ENCODE results near the gene RPL10.
"Not testable (repeated sequence)": the region's sequence is repeated elsewhere in the genome, so short reads cannot be mapped to it uniquely, and the experiment has no call there.

RPL10 gene

DNA sequence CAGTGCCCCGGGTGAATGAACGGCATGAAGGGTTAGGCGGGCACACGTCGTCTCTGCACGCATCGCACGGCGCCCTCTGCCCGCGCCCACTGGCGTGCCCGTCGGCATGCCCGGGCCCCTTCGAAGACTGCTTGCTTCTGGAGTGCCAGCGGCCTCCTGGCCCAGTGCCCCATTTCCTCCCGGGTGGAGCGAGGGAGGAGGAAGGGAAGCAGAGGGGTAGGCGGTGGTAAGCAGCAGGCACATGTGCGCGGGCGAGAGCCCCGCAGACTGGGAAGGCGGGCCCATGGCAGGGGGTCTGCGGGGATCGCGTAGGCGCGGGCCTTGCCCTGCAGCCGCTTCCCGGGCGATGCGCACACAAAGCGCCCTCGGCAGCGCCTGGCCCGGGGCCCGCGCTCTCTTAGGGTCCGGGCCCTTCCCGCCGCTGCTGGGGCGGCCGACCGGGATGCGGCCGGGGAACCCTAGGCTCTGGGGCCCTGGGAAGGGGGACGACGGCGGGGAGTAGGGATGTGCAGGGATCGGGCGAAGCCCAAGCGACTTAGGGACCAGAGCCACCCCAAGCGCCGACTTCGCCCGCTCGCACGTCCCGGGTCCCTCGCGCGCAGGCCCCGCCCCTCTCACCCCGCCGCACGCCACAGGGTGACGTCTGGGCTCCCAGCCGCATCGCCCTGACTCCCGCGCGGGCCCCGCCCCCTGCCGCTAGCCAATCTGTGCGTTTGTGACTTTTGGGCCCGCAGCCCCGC, 19.9 kb upstream of the RPL10 start:
- DNase-seq (ENCODE audit: low read depth): peak; percentile 35

DNA sequence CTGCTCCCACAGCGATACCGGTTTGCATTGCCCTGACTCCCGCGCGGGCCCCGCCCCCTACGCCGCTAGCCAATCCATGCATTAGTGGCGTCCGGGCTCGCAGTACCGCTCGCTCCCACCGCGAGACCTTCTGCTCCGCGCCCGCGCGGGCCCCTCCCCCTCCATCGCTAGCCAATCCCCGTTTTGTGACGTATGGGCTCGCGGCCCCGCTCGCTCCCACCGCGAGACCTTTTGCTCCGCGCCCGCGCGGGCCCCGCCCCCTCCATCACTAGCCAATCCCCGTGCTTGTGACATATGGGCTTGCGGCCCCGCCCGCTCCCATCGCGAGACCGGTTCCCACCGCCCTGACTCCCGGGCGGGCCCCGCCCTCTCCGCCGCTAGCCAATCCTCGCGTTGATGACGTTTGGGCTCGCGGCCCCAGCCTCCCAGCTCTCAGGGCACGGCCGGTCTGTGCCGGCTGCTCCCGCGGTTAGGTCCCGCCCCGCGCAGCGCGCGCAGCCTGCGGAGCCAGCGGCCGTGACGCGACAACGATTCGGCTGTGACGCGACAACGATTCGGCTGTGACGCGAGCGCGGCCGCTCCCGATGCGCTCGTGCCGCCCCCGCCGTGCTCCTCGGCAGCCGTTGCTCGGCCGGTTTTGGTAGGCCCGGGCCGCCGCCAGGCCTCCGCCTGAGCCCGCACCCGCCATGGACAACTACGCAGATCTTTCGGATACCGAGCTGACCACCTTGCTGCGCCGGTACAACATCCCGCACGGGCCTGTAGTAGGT, 19.2 kb upstream of the RPL10 start, which contains the start of gene EMD:
EMD (plus strand) TSS at position 497 of the 770 bp plus-strand sequence; CDS start at position 687, 190 bp downstream.
- peak; percentile 94 for DNase-seq (ENCODE audit: low read depth)

DNA sequence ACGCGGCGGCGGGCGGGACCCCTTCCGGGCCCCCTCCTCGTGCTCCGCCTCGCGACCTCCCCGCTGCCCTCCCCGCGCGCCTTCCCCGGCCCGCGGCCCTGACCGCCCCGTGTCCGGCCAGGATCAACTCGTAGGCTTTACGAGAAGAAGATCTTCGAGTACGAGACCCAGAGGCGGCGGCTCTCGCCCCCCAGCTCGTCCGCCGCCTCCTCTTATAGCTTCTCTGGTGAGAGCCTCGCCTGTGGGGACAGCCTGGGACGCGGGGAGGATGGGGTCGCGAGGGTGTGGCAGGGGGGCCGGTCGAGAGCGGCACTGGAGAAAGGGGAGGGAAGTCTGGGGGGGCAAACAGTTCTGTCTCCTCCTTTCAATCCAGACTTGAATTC, 18.6 kb upstream of the RPL10 start:
- no peak for DNase-seq (ENCODE audit: low read depth)

DNA sequence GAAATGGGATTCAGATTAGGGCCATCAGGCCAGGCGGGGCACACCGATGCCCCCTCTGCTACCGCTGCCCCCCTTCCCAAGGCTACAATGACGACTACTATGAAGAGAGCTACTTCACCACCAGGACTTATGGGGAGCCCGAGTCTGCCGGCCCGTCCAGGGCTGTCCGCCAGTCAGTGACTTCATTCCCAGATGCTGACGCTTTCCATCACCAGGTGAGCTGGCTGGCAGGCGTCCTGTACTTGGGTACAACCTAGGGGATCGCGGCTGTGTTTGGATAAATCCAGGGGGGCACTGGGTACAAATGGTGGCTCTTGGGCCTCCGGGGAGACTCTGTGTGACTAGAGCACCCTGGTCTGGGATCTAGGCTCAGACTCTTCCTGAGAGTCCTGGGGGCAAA, 18.0 kb upstream of the RPL10 start:
- no peak for DNase-seq (ENCODE audit: low read depth)

DNA sequence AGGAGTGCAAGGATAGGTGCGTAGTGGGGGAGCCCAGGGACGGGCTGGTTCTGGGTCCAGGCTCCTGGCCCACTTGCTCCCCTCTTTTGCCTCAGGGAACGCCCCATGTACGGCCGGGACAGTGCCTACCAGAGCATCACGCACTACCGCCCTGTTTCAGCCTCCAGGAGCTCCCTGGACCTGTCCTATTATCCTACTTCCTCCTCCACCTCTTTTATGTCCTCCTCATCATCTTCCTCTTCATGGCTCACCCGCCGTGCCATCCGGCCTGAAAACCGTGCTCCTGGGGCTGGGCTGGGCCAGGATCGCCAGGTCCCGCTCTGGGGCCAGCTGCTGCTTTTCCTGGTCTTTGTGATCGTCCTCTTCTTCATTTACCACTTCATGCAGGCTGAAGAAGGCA, 17.4 kb upstream of the RPL10 start:
- no peak for DNase-seq (ENCODE audit: low read depth)

DNA sequence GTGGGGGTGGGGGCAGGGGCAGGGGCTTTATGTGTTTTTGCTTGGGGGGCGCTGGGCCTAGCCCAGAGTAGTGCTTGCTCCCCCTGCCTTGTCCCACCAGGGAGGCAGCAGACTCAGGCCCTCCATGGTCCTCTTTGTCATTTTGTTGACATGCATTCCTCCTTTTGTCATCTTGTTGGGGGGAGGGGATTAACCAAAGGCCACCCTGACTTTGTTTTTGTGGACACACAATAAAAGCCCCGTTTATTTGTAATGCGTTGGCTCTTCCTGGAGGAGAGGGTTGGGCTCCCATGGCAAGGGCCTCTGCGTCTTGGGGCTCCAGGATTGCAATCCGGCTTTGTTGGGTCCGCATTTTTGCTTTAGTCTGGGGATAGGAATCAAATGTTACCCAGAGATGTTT, 16.9 kb upstream of the RPL10 start:
- DNase-seq (ENCODE audit: low read depth): no peak

DNA sequence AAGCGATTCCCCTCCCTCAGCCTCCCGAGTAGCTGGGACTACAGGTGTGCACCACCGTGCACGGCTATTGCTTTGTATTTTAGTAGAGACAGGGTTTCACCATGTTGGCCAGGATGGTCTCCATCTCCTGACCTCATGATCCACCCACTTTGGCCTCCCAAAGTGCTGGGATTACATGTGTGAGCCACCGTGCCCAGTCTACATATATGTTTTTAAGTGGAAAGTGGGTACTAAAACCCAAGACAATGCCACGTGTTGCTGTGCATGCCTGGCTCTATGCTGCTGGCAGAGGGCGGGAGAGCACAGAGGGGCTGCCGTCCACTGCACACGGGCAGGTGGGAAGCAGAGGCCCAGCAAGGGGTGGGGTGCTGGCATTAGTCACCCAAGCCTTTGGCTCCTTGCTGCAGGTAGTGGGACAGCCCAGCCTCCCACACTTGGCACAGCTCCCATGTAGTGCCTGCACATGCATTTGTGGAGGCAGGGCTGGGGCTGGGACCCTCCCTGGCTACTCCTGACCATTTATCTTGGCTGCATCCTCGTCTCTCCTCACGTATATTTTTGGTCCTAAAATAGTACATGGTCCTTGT, 15.6 kb upstream of the RPL10 start:
- DNase-seq (ENCODE audit: low read depth): no peak

DNA sequence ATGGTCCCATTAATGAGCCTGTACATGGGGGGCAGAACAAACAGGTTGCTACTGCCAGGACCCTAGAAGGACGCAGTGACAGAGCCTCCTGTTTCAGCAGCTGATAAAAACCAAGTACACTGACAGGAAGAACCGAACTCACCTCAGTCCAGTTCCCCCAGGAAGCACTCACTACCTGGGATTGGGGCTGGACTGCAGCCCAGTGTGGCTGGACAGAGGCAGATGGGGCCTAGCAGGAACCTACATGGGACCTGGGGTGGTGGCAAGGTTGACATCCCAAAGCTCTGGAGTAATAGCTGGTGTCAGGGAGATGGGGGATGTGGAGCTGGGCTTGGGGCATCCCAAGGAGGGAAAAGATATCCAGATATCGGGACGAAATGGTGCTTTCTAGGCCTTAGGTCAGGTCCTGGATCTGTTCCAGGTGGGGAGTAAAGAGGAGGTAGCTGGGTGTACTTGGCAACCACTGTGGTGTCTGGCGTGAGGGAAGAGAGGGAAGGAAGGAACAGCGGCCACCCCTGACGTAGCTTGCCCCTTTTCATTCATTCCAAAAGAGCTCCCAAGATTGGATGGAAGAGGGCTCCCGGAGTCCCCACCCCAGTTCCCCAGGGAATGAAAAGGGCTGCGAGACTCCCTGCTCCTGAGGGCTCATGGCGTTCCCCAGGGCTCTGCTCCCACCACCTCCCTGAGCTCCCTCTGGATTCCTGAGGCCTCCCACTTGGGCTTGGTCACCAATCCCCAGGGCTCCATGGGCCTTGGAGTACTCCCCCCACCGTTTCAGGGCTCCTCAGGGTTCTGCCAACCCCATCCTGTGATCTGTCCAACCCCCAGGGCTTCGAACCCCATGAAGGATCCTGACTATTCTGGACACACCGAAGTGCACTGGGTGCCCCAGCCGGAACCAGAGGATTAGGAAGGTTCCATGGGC, 14.6 kb upstream of the RPL10 start:
- DNase-seq (ENCODE audit: low read depth): no peak

DNA sequence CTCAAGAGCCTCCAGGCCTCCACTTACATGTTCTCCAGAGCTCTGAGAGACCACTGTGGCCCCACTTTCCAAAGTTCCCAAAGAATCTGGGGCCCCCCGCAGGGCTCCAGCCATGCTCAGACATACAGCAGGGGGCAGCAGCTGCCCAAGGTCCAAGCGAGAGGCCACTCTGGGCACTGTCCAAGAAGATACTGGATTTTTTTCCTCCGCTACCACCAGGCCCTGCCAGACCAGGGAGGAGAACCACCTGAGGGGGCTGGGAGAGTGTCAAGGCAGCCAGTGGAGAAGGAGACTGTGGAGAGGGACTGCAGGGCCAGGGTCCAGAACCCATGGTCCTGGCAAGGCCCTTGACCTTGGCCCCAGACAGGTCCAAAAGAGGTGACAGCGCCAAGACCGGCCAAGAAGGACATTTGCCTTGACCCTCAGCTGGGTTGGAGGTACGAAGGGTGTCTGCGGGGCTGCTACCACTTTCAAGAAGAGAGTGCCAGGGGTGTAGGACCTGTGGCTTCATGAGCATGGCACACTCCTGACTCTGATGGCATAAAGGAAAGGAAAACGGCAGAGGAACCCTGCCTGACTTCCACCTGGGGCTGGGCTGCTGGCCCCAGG, 13.8 kb upstream of the RPL10 start:
- no peak for DNase-seq (ENCODE audit: low read depth)

DNA sequence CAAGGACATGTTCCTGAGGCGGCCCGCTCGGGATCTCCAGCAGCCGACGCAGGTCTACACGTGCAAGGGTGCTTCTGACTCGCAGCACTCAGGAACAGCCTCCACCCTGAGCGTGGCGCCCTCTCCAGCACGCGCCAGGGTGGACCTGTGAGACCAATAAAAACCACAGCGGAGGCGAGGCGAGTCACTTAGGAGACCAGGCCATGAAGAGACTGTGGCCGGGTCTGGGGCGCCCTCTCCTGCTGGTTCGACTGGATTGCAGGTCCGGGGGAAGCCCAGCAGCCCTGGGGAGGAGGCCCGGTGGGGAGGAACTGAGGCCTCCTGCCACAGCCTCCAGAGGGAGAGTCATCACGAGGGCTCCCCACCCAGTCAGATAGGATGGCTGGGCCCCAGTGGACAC, 10.1 kb upstream of the RPL10 start:
- DNase-seq (ENCODE audit: low read depth): not testable (repeated sequence)

DNA sequence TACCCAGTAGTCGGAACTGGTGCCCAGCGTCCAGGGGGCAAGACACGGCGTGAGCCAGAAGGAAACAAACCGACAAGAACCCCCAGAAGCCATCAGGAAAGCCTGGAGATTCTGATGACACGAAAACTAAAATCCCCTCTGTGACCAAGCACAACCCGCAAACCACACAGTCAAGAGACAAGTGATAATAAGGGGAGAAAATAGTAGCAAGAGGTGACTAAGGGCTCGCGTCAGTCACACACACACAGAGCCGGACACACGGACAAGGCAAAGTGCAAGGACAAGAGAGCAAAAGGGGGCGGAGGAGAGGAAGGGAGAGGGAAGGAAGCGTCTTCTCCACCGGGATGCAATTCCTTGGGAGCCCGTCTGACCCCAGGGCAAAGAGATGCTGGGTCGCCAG, 9.5 kb upstream of the RPL10 start:
- DNase-seq (ENCODE audit: low read depth): not testable (repeated sequence)

DNA sequence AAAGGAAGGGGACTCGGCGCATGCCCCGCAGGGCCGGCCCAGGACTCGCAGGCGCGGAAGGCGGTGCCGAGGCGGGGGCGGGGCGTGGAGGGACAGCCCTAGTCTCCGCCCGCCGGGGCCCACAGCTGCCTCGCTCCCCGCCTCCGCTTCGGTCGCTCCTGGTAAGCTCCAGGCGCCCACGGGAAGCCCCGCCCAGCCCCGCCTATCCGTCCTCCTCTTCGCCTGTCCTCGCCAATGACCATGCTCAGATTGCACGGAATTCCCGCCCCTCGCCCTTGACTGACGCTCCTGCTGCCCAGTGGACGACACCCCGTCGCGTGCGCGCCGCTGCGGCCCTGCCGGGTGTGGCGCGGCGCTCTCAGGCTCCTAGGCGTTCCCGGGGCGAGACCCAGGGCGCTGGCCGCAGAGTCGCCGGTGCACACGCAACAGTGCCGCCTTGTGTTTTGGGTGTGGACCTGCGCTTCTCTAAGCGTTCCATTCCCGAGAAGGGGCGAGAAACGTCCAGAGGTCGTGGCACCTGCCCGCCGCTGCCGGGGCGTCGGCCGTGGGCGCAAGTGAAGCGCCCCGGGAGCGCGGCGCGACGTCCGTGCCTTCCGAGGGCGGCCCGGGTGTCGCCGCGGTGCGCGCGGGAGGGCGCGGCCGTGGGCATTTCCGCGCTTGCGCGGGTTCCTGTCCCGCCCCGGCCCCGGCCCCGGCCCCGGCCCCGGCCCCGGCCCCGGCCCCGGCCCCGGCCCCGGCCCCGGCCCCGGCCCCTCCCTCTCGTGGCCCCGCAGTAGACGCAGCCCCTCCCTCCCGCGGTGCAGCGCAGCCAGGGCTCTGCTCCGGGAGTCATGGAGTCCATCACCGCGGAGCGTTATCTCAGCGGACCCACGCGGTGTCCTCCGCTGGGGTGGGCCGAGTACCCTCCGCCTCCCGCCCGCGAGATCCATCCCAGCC, 8.1 kb upstream of the RPL10 start:
- DNase-seq (ENCODE audit: low read depth): not testable (repeated sequence)

DNA sequence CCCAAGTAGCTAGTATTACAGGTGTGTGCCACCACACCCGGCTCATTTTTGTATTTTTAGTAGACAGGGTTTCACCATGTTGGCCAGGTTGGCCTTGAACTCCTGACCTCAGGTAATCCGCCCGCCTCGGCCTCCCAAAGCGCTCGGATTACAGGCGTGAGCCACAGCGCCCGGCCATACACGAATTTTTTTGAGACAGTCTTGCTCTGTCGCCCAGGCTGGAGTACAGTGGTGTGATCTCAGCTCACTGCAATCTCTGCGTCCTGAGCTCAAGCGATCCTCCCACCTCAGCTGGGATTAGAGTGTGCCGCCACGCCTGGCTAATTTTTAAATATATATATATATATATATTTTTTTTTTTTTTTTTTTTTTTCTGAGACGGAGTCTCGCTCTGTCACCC, 1.8 kb upstream of the RPL10 start:
- not testable (repeated sequence) for DNase-seq (ENCODE audit: low read depth)

DNA sequence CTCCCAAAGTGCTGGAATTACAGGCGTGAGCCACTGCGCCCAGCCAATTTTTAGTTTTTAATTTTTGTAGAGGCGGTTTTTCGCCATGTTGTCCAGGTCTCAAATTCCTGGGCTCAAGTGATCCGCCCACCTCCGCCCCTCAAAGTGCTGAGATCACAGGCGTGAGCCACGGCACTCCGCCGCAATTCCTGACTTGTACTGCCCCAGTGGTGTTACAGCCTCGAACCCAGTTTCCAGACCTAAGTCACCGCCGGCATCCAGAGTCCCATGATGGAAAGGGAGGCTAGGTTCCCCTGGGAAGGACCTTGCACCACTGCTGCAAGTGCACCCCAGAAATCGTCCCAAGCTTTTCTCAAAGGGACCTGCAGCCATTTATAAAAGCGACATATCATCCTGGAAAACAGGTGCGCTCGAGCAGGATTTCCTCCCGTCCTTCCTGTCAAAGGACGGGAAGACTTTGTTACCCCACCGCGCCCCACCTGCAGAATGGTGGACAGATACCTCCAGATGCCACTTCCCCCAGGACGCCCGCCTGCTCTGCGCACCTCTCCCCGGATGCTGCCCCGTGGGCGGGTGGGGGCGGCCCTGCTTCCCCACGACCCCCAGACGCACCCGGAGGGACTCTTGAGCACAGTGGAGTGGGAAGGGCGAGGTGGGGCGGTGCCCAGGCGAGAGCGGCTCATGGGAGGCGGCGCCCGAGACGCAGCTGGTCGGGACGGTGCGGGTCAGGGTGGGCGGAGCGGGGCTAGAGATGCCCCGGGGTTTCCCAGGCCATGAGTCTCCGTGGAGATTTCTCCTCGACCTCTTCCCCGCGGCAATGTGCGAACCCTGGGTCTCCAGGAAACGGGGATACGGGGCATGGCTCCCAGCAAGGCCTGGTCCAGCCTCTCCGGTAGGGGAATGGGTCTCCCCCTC, 947 bp upstream of the RPL10 start:
- DNase-seq (ENCODE audit: low read depth): peak; percentile 47

DNA sequence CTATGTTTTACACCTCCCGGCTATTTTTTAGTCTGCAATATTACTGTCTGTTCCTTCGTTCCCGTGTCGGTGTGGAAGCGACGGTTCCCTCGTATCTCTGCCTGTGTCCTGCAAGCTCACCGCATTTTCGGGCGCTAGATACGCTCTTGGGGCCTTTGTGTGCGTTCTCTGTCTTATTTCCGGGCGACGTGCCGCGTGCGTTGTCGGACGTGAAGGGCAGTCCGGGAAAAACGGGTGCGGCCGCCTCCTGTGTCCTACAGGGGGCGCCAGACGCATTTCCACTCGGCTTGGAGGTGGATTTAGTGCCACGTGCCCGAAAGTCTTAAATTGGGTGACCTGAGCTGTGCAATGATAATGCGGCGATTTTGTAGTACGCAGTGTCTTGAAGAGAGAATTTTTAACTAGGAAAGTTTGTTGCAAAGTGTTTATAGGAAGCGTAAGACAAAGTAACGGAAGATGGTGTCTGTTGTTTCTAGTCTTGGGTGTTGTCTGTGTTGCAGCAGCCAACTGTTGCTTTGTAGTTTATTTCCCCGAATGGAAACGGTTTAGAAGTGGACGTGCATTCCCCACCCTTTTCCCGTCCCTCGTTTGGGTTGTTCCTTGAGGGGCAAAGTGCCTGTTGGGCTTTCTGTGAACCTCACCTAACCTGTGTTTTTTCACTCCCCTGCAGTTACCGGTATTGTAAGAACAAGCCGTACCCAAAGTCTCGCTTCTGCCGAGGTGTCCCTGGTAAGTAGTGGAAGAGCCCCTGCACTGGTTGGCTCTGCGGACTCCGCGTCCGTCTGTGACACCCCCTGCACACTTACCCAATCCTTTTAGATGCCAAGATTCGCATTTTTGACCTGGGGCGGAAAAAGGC, 720 bp downstream of the RPL10 start:
- DNase-seq (ENCODE audit: low read depth): peak; percentile 65

DNA sequence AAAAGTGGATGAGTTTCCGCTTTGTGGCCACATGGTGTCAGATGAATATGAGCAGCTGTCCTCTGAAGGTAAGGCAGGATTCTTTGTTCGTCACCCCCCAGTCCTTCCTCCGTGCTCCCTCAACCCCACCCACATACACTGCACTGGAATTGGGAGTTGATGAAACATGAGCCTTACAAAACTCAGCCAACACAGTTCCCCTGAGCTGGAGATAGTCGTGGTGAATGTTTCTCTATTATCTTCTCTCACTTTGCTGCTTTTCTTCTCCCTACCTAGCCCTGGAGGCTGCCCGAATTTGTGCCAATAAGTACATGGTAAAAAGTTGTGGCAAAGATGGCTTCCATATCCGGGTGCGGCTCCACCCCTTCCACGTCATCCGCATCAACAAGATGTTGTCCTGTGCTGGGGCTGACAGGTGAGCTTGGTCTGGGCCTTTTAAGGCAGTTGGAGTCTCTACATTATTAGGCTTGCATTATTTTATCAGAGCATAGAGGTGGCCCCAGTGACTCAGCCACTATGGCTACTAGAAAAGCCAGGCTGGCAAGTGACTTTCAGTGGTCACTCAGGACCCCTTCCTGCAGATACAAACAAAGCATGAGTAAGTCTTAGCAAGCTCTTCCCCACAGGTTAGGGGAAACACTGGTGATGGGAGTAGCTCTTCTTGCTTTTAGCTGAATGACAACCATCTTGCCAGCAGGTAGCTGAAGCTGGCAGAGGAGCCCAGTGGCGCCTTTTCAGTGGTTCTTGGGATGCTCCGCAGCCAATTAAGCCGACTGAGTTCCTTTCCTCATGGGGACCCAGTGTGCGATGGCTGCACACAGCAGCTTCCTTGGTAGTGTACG, 1.6 kb downstream of the RPL10 start:
- DNase-seq (ENCODE audit: low read depth): no peak

DNA sequence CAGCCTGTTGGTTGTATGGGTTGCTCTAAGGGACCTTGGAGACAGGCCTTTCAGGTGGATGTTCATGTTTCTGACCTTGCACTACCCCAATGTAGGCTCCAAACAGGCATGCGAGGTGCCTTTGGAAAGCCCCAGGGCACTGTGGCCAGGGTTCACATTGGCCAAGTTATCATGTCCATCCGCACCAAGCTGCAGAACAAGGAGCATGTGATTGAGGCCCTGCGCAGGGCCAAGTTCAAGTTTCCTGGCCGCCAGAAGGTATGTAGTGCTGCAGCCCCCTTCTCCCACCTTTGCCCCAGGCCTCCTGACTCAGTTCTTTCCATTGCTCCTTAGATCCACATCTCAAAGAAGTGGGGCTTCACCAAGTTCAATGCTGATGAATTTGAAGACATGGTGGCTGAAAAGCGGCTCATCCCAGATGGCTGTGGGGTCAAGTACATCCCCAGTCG, 2.2 kb downstream of the RPL10 start:
- DNase-seq (ENCODE audit: low read depth): not testable (repeated sequence)
